GM21526 (cell line): ENCODE results near the gene METTL25.
A peak's percentile ranks its signal among the peaks of the same experiment; 100 is the strongest.

Source experiments
- ATAC-seq: cut with Tn5 transposase; IDR thresholded peaks from one replicate; pipeline ENCODE4 v1.9.1; 2021; ENCODE audit warnings: moderate library complexity; ENCODE audit not compliant: unreplicated experiment, low FRiP score

METTL25 gene

GRCh38 chr12:82461836-82462235 is 103.5 kb downstream of the METTL25 start:
- no peak for ATAC-seq

GRCh38 chr12:82468563-82468962 is 110.2 kb downstream of the METTL25 start:
- ATAC-seq = no peak

GRCh38 chr12:82470906-82471512 is 112.7 kb downstream of the METTL25 start:
- no peak for ATAC-seq

- no peak for ATAC-seq
These were observed 114.9 kb downstream of the METTL25 start for GRCh38 chr12:82473111-82473754.

- ATAC-seq = peak; percentile 75
These were observed 116.0 kb downstream of the METTL25 start for GRCh38 chr12:82474181-82474797.

GRCh38 chr12:82474798-82475184 is 116.5 kb downstream of the METTL25 start:
- ATAC-seq = peak; percentile 4

GRCh38 chr12:82475211-82475610 is 116.9 kb downstream of the METTL25 start:
- ATAC-seq = no peak

- no peak for ATAC-seq
These were observed 118.2 kb downstream of the METTL25 start for GRCh38 chr12:82476511-82476910.

- ATAC-seq = no peak
These were observed 121.2 kb downstream of the METTL25 start for GRCh38 chr12:82479511-82479910.

GRCh38 chr12:82480606-82481005 is 122.3 kb downstream of the METTL25 start:
- ATAC-seq = no peak

GRCh38 chr12:82481954-82482353 is 123.6 kb downstream of the METTL25 start:
- ATAC-seq = no peak

GRCh38 chr12:82486524-82487235 is 128.4 kb downstream of the METTL25 start:
- no peak for ATAC-seq

- ATAC-seq = no peak
These were observed 146.1 kb downstream of the METTL25 start for GRCh38 chr12:82504409-82504808.

GRCh38 chr12:82505150-82505549 is 146.8 kb downstream of the METTL25 start:
- ATAC-seq = no peak

- no peak for ATAC-seq
These were observed 149.4 kb downstream of the METTL25 start for GRCh38 chr12:82507686-82508085.

GRCh38 chr12:82510386-82510785 is 152.1 kb downstream of the METTL25 start:
- ATAC-seq = no peak

- ATAC-seq = no peak
These were observed 156.6 kb downstream of the METTL25 start for GRCh38 chr12:82514880-82515279.

GRCh38 chr12:82515652-82516051 is 157.3 kb downstream of the METTL25 start:
- ATAC-seq = no peak

GRCh38 chr12:82517027-82517426 is 158.7 kb downstream of the METTL25 start:
- ATAC-seq = peak; percentile 87

GRCh38 chr12:82517808-82518207 is 159.5 kb downstream of the METTL25 start:
- ATAC-seq = no peak

- ATAC-seq = no peak
These were observed 161.2 kb downstream of the METTL25 start for GRCh38 chr12:82519510-82519909.
